22Rv1 (cell line): ENCODE data around the gene TNS1.

ENCODE experiments used
- ZFX ChIP-seq: fragments of 450-650 bp; IDR thresholded peaks from 2 replicates; pipeline ENCODE4 v1.6.1; 2017; ENCODE audit warnings: antibody characterized with exemption, borderline replicate concordance
- TF ChIP-seq, protein P1 (sequence below): fragments of 450-650 bp; IDR thresholded peaks from 2 replicates; pipeline ENCODE4 v1.5.1; 2017; ENCODE audit warnings: mild to moderate bottlenecking

DNA sequence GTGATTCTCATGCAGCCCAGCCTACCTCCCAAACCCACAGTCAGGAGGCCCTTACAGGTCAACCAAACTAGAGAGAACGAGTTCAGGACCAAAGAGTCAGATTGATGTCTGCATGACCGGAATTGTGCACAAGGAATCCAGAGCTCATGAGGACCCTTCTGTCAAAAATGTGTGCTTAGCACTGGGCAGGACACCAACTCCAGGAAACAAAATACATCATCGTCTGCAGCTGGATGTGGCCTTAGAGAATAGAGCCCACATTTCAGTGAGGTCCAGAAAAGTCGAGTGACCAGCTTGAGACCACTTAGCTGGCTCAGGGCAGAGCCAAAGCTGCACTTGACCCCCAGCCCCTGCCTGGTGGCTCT, 3.2 kb downstream of the TNS1 start:
- TF ChIP-seq, protein P1, sequence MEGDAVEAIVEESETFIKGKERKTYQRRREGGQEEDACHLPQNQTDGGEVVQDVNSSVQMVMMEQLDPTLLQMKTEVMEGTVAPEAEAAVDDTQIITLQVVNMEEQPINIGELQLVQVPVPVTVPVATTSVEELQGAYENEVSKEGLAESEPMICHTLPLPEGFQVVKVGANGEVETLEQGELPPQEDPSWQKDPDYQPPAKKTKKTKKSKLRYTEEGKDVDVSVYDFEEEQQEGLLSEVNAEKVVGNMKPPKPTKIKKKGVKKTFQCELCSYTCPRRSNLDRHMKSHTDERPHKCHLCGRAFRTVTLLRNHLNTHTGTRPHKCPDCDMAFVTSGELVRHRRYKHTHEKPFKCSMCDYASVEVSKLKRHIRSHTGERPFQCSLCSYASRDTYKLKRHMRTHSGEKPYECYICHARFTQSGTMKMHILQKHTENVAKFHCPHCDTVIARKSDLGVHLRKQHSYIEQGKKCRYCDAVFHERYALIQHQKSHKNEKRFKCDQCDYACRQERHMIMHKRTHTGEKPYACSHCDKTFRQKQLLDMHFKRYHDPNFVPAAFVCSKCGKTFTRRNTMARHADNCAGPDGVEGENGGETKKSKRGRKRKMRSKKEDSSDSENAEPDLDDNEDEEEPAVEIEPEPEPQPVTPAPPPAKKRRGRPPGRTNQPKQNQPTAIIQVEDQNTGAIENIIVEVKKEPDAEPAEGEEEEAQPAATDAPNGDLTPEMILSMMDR = no peak
- no peak for TF ChIP-seq ZFX
